H1 (cell line): ENCODE results near the gene IL6R. TPM values are rescaled to one million over a fixed set of nuclear protein-coding genes. Genes with fewer than 3 reads are reported as not detected.

ENCODE experiments used
- CTCF ChIA-PET: fragments of 300-600 bp; sonication (Branson Sonifier 250); formaldehyde crosslinking; loops from one replicate; lab custom pipeline; 2021; ENCODE audit not compliant: partially characterized antibody; lab: Charles Lee
- POLR2A ChIA-PET: fragments of 300-600 bp; sonication (Branson Sonifier 250); formaldehyde crosslinking; loops from one replicate; lab custom pipeline; 2021; ENCODE audit warnings: inconsistent platforms; ENCODE audit not compliant: partially characterized antibody; lab: Charles Lee
- DNase-seq, 2 experiments: peaks; one replicate each; pipeline versions ENCODE4 v3.0.0 to v3.0.0-alpha.2; 2010 to 2022; ENCODE audit warnings: low spot score in 2 of 2, low read depth in 1 of 2, mixed read lengths in 1 of 2
- FAIRE-seq: peaks from 2 replicates; lab custom pipeline; 2011; peaks lifted over from hg19 to GRCh38; lab: Jason Lieb, UNC
- H2AFZ ChIP-seq: 2 replicates; pipeline ENCODE4 v1.8.1; 2012; ENCODE audit warnings: low read length, inconsistent platforms
- H2AK5ac ChIP-seq: 2 replicates; pipeline ENCODE4 v1.6.1; 2013; ENCODE audit warnings: low read depth, low read length
- H2BK120ac ChIP-seq: replicated peaks from 2 replicates; pipeline ENCODE3; 2013; ENCODE audit warnings: low read depth, low read length, inconsistent platforms
- H2BK12ac ChIP-seq: 2 replicates; pipeline ENCODE4 v1.6.1; 2013; ENCODE audit warnings: low read depth, low read length
- H2BK15ac ChIP-seq: 2 replicates; pipeline ENCODE4 v1.6.1; 2013; ENCODE audit warnings: low read length
- H2BK20ac ChIP-seq: 2 replicates; pipeline ENCODE4 v1.6.1; 2013; ENCODE audit warnings: low read length
- H2BK5ac ChIP-seq: 2 replicates; pipeline ENCODE4 v1.6.1; 2013; ENCODE audit warnings: low read depth, low read length
- H3K14ac ChIP-seq: 2 replicates; pipeline ENCODE4 v1.6.1; 2013; ENCODE audit warnings: inconsistent platforms; ENCODE audit not compliant: insufficient read length
- H3K18ac ChIP-seq: 2 replicates; pipeline ENCODE4 v1.6.1; 2013; ENCODE audit warnings: low read length; ENCODE audit errors: extremely low read depth
- H3K23ac ChIP-seq: 2 replicates; pipeline ENCODE4 v1.6.1; 2013; ENCODE audit warnings: inconsistent platforms; ENCODE audit not compliant: insufficient read length
- H3K23me2 ChIP-seq: 2 replicates; pipeline ENCODE4 v1.6.1; 2013; ENCODE audit warnings: low read depth, low read length
- H3K27ac ChIP-seq: 2 replicates; pipeline ENCODE4 v1.6.1; 2011; ENCODE audit warnings: low read depth, low read length, inconsistent platforms
- H3K27me3 ChIP-seq, 4 experiments: replicated peaks in 1 of 4; 1 replicate in 1 of 4; 2 replicates in 3 of 4; pipeline versions ENCODE4 v1.6.1 to v1.8.1; 2011 to 2013; ENCODE audit warnings: low read length in 3 of 4, mild to moderate bottlenecking in 3 of 4, inconsistent platforms in 2 of 4, mixed read lengths in 2 of 4, moderate library complexity in 1 of 4; ENCODE audit not compliant: control insufficient read depth in 3 of 4, insufficient read depth in 3 of 4; ENCODE audit errors: extremely low read depth in 1 of 4
- H3K36me3 ChIP-seq, 4 experiments: 2 replicates each; pipeline versions ENCODE4 v1.6.1 to v1.8.1; 2011 to 2013; ENCODE audit warnings: mild to moderate bottlenecking in 4 of 4, low read length in 3 of 4, moderate library complexity in 2 of 4, control low read depth in 1 of 4, inconsistent platforms in 1 of 4; ENCODE audit not compliant: insufficient read depth in 4 of 4, control insufficient read depth in 2 of 4
- H3K4ac ChIP-seq: replicated peaks from 2 replicates; pipeline ENCODE3; 2013; ENCODE audit warnings: low read length, low read depth, mixed read lengths, inconsistent platforms; ENCODE audit not compliant: insufficient read length
- H3K4me1 ChIP-seq, 4 experiments: replicated peaks in 1 of 4; 1 replicate in 1 of 4; 2 replicates in 3 of 4; pipeline versions ENCODE4 v1.6.1 to v1.8.1; 2011 to 2013; ENCODE audit warnings: low read length in 3 of 4, inconsistent platforms in 2 of 4, mixed read lengths in 1 of 4; ENCODE audit not compliant: insufficient read depth in 4 of 4, control insufficient read depth in 3 of 4
- H3K4me2 ChIP-seq, 2 experiments: 2 replicates each; pipeline versions ENCODE4 v1.6.1 to v1.8.1; 2011 to 2013; ENCODE audit warnings: low read depth in 2 of 2, low read length in 2 of 2, control low read depth in 1 of 2, inconsistent platforms in 1 of 2, mild to moderate bottlenecking in 1 of 2; ENCODE audit not compliant: insufficient read depth in 1 of 2
- H3K4me3 ChIP-seq, 4 experiments: fragments of 200-600, 300-600 bp in 1 of 4; sonication (generic), shearing (Covaris generic), sonication (Bioruptor Twin) in 1 of 4; 2 replicates each; pipeline versions ENCODE4 v1.5.1 to v1.8.1; 2011 to 2016; ENCODE audit warnings: low read length in 4 of 4, low read depth in 3 of 4, control low read depth in 2 of 4, inconsistent platforms in 2 of 4, mild to moderate bottlenecking in 2 of 4, mixed read lengths in 1 of 4, moderate library complexity in 1 of 4; ENCODE audit not compliant: insufficient read depth in 2 of 4; ENCODE audit errors: extremely low read depth in 1 of 4
- H3K56ac ChIP-seq: replicated peaks from 2 replicates; pipeline ENCODE3; 2013; ENCODE audit warnings: low read depth, mild to moderate bottlenecking, mixed read lengths, low read length, inconsistent platforms; ENCODE audit not compliant: insufficient read length
- H3K79me1 ChIP-seq: 2 replicates; pipeline ENCODE4 v1.6.1; 2013; ENCODE audit warnings: low read depth, low read length, control low read depth
- H3K79me2 ChIP-seq, 2 experiments: 2 replicates each; pipeline versions ENCODE4 v1.6.1 to v1.8.1; 2012 to 2013; ENCODE audit warnings: low read length in 2 of 2, mild to moderate bottlenecking in 2 of 2, inconsistent platforms in 1 of 2; ENCODE audit not compliant: insufficient read depth in 2 of 2, control insufficient read depth in 1 of 2
- H3K9ac ChIP-seq, 4 experiments: replicated peaks in 1 of 4; 1 replicate in 1 of 4; 2 replicates in 3 of 4; pipeline versions ENCODE4 v1.6.1 to v1.8.1; 2011 to 2013; ENCODE audit warnings: low read depth in 3 of 4, low read length in 3 of 4, control low read depth in 2 of 4, mild to moderate bottlenecking in 2 of 4, moderate library complexity in 2 of 4, inconsistent platforms in 1 of 4; ENCODE audit errors: extremely low read depth in 1 of 4
- H3K9me3 ChIP-seq, 2 experiments: 2 replicates each; pipeline versions ENCODE4 v1.6.1 to v1.8.1; 2012 to 2013; ENCODE audit warnings: mild to moderate bottlenecking in 2 of 2, moderate library complexity in 2 of 2, control low read depth in 1 of 2, inconsistent platforms in 1 of 2, low read depth in 1 of 2, low read length in 1 of 2, mixed read lengths in 1 of 2; ENCODE audit not compliant: insufficient read depth in 2 of 2
- H4K20me1 ChIP-seq, 2 experiments: replicated peaks in 1 of 2; 2 replicates each; pipeline versions ENCODE3 to v1.8.1; 2011 to 2013; ENCODE audit warnings: inconsistent platforms in 2 of 2, low read length in 2 of 2, mild to moderate bottlenecking in 1 of 2; ENCODE audit not compliant: insufficient read depth in 2 of 2, control insufficient read depth in 1 of 2
- H4K5ac ChIP-seq: 2 replicates; pipeline ENCODE4 v1.6.1; 2013; ENCODE audit warnings: low read length, low read depth, mixed read lengths, inconsistent platforms; ENCODE audit not compliant: insufficient read length
- H4K8ac ChIP-seq: 2 replicates; pipeline ENCODE4 v1.8.0; 2013; ENCODE audit warnings: mild to moderate bottlenecking, moderate library complexity, low read length, inconsistent platforms; ENCODE audit not compliant: insufficient read depth; ENCODE audit errors: extremely low read depth
- H4K91ac ChIP-seq: replicated peaks from 2 replicates; pipeline ENCODE3; 2013; ENCODE audit warnings: low read length, mixed read lengths, inconsistent platforms; ENCODE audit not compliant: insufficient read length
- CBX8 ChIP-seq: fragments of 300-800, 300-1000 bp; sonication (generic); IDR thresholded peaks from 2 replicates; pipeline ENCODE4 v1.7.1; 2016; ENCODE audit warnings: low read depth, low read length, borderline replicate concordance
- KDM5A ChIP-seq: fragments of 200-600 bp; IDR thresholded peaks from 2 replicates; pipeline ENCODE4 v1.7.1; 2012; ENCODE audit warnings: mild to moderate bottlenecking, low read length, inconsistent platforms, mixed read lengths
- SAP30 ChIP-seq: fragments of 300-600 bp; sonication (generic); IDR thresholded peaks from 2 replicates; pipeline ENCODE4 v1.7.1; 2012; ENCODE audit warnings: low read length, moderate library complexity, mild to moderate bottlenecking, inconsistent platforms; ENCODE audit not compliant: insufficient read depth, insufficient replicate concordance
- SRF ChIP-seq: IDR thresholded peaks from 2 replicates; pipeline ENCODE4 v1.6.1; 2011; ENCODE audit warnings: mild to moderate bottlenecking, low read depth, low read length, moderate library complexity
- WGBS, 2 experiments: shearing (Covaris generic) in 1 of 2; methylation state at CpG; one replicate each; pipeline versions ENCODE4 v1.1.6 to v1.1.7; 2013 to 2015; ENCODE audit warnings: low lambda C conversion rate in 2 of 2, mixed read lengths in 2 of 2, inconsistent platforms in 1 of 2, low coverage in 1 of 2, missing lambda C conversion rate in 1 of 2; ENCODE audit not compliant: insufficient replicate concordance in 2 of 2, insufficient coverage in 1 of 2, insufficient read length in 1 of 2; ENCODE audit errors: extremely low coverage in 1 of 2, missing lambda C conversion rate in 1 of 2; 5-methylcytosine and 5-hydroxymethylcytosine counted together
- polyA plus RNA-seq, 7 experiments: library from polyadenylated mRNA; depleted of rRNA in 3 of 7; stranded (reverse) in 5 of 7; unstranded in 2 of 7; fragments of >200 nt in 5 of 7; fragments of 200-250 nt in 2 of 7; gene quantifications; 1 replicate in 5 of 7; 2 replicates in 1 of 7; 4 replicates in 1 of 7; pipeline versions ENCODE4 v1.2.1 to v1.2.3, GENCODE V29; 2011 to 2013; ENCODE audit warnings: missing spikeins in 2 of 7, mixed read lengths in 2 of 7
- total RNA-seq: library from RNA; stranded (reverse); fragmentation: NEBNext Ultra II Directional; extraction: Animal tissue kit (Norgen Biotek cat#: 25700); gene quantifications from 2 replicates; pipeline ENCODE4 v1.2.1, GENCODE V29; 2021

Gene IL6R
- total and polyA plus RNA-seq, 2 of the 8 experiments (the other 6 are each of a cell fraction or from before 2014, with no cell fraction given): 2.3 to 3.0 TPM

DNA sequence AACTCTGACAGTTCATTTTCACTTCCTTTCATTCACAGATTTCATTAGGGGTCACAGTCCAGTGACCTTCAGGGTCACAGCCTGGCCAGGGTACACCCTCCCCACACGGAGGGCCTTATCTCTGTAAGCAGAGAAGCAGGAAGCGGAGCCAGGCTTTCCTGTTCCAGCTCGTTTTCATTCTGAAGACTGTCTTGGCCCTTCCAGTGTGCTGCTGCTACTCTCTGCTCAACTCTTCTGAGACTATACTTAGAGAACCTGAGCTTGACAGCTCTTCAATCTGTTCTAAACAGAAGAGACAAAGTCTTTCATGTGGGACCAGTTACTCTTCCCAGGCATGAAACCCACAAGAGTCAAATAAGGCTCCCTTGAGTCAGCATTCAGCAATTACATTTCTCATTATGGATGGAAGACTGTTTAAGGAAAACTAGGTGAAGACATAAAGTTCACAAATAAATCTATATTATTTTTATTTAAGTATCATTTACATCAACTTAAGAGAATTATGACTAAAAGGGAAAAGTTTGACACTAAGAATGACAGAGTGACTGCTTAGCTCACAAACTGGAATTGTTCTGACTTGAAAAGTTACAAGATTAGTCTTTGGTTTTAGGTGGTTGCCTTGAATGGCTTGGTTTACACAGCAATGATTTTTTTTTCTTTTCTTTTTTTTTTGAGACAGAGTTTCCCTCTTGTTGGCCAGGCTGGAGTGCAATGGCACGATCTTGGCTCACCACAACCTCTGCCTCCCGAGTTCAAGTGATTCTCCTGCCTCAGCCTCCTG lies 92.1 kb downstream of the IL6R start:
- WGBS, 2 experiments: 79% methylated on average over 5 of the region's 5 CpGs; no CpG with 5 or more reads in 1 of the 2 experiments
- H4K5ac ChIP-seq: no peak overlapping the region
- H3K23ac ChIP-seq: no peak overlapping the region
- no peak overlapping the region for H3K9ac ChIP-seq
- no peak overlapping the region for H3K4me3 ChIP-seq
- H3K4ac ChIP-seq: no peak overlapping the region
- H2BK5ac ChIP-seq: no peak overlapping the region
- ChIA-PET POLR2A (no interaction called here), CTCF (interaction anchor here (1.0 to 1.6 kb wide), 4 partner anchors 10 to 49 kb away, joined by 3 to 4 read pairs (median 4); no protein-coding TSS in a partner anchor)
- no peak overlapping the region for H4K91ac ChIP-seq
- no peak overlapping the region for H2AK5ac ChIP-seq
- H2BK12ac ChIP-seq: no peak overlapping the region
- peaks cover 24 to 38% (median 31%) of the 10 kb centered on the region in 4 experiments for H3K27me3 ChIP-seq
- peaks cover 0 to 5% (median 0%) of the 10 kb centered on the region in 4 experiments; a peak in 2 of 8 replicates for H3K36me3 ChIP-seq
- peaks cover 0 to 7% (median 1%) of the 10 kb centered on the region in 4 experiments; a peak in 2 of 7 replicates for H3K4me1 ChIP-seq
- H4K8ac ChIP-seq: no peak overlapping the region
- DNase-seq (no peak), FAIRE-seq (no peak)
- H2BK120ac ChIP-seq: no peak overlapping the region
- H4K20me1 ChIP-seq: no peaks in the 10 kb centered on the region
- no peaks in the 10 kb centered on the region for H3K9me3 ChIP-seq
- no peak overlapping the region for H2BK20ac ChIP-seq
- no peaks in the 10 kb centered on the region for H3K79me1 ChIP-seq
- no peak overlapping the region for H3K18ac ChIP-seq
- TF ChIP-seq KDM5A (no peak), SRF (no peak), SAP30 (no peak), CBX8 (no peak)
- no peak overlapping the region for H3K14ac ChIP-seq
- no peak overlapping the region for H2BK15ac ChIP-seq
- peaks cover 4% of the 10 kb centered on the region; the same call in 1 of the 2 replicates for H3K23me2 ChIP-seq
- no peaks in the 10 kb centered on the region for H3K79me2 ChIP-seq
- no peak overlapping the region for H3K4me2 ChIP-seq
- H3K56ac ChIP-seq: no peak overlapping the region
- peak overlapping the region; percentile 78; the same call in 1 of the 2 replicates for H2AFZ ChIP-seq
- H3K27ac ChIP-seq: no peak overlapping the region
